Sigmoid colon (tissue), 4 donors: ENCODE measurements around the gene SIRPA.

Experiments
- POLR2A ChIP-seq, 2 donors: fragments of 450-650 bp; IDR thresholded peaks; one replicate each; pipeline ENCODE4 v1.6.1; 2016; ENCODE audit warnings: antibody characterized with exemption in 2 of 2, mild to moderate bottlenecking in 2 of 2, moderate library complexity in 2 of 2
- POLR2AphosphoS5 ChIP-seq, 4 donors: sonication (generic); formaldehyde crosslinking; IDR thresholded peaks; one replicate each; pipeline ENCODE4 v1.6.1; 2017; ENCODE audit warnings: antibody characterized with exemption in 4 of 4

DNA sequence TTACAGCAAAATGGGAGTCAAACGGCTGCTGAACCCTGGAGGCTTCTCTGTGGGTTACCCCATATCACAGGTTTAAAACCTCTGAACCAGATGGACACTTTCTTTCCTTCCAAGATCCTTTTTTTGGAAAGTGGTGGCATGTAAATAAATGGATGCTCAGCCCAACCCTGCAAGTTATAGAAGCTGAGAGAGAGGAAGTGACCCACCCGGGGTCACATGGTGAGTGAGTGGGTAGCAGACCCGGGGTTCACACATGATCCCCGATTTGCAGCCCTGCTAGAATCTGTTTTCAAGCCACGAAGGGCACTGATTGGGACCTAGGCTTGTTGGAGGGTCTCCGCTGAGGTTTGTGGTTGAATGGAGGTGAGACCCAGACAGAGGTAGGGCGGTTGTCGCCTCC is 32.0 kb downstream of the SIRPA start:
- TF ChIP-seq POLR2A (IDR thresholded peaks at IDR 0.05) (no peak), POLR2AphosphoS5 (IDR thresholded peaks at IDR 0.05) (no peak)
